Panc1 (cell line): Measurements from ENCODE around the gene PPP3CB. TPM values are rescaled to one million over a fixed set of nuclear protein-coding genes. Genes with fewer than 3 reads are reported as not detected.

Source experiments
- ATAC-seq: fragments of 200-7000 bp; cut with Tn5 transposase; 2 replicates; pipeline ENCODE4 v1.9.1; 2020; ENCODE audit warnings: mild to moderate bottlenecking, moderate library complexity
- BruUV-seq: library from RNA; stranded (reverse); fragments of 400-500 nt; replicated peaks from 2 replicates; lab custom pipeline; 2021; lab: Mats Ljungman, UMichigan
- CTCF ChIA-PET: fragments of 300-600 bp; sonication (Branson Sonifier 250); formaldehyde crosslinking; loops from one replicate; lab custom pipeline; 2022; ENCODE audit warnings: antibody characterized with exemption; lab: Charles Lee
- POLR2A ChIA-PET: fragments of 300-600 bp; sonication (Branson Sonifier 250); formaldehyde crosslinking; loops from one replicate; lab custom pipeline; 2022; ENCODE audit warnings: antibody characterized with exemption; lab: Charles Lee
- DNase-seq: peaks from one replicate; pipeline ENCODE4 v3.0.0-alpha.2; 2010; ENCODE audit warnings: low read depth, low spot score
- H3K27ac ChIP-seq: 2 replicates; pipeline ENCODE4 v1.5.1; 2011; ENCODE audit warnings: mild to moderate bottlenecking, low read length, inconsistent platforms
- H3K27me3 ChIP-seq: fragments of 200-500 bp; sonication (Bioruptor generic); 2 replicates; pipeline ENCODE4 v1.6.0; 2014; ENCODE audit warnings: low read length, inconsistent platforms; ENCODE audit not compliant: control insufficient read depth, insufficient read depth
- H3K36me3 ChIP-seq: fragments of 200-500 bp; sonication (Bioruptor generic); 2 replicates; pipeline ENCODE4 v1.5.1; 2014; ENCODE audit warnings: inconsistent platforms, mild to moderate bottlenecking, low read length, moderate library complexity; ENCODE audit not compliant: control insufficient read depth, insufficient read depth
- H3K4me1 ChIP-seq: 2 replicates; pipeline ENCODE4 v1.5.1; 2011; ENCODE audit warnings: inconsistent platforms, mild to moderate bottlenecking, low read length, moderate library complexity; ENCODE audit not compliant: control insufficient read depth, insufficient read depth
- H3K4me3 ChIP-seq, 2 experiments: 2 replicates each; pipeline ENCODE4 v1.5.1; 2011 to 2012; ENCODE audit warnings: low read depth in 2 of 2, low read length in 2 of 2, mild to moderate bottlenecking in 2 of 2, inconsistent platforms in 1 of 2, moderate library complexity in 1 of 2
- H3K9me3 ChIP-seq: fragments of 200-500 bp; sonication (Bioruptor generic); 2 replicates; pipeline ENCODE4 v1.5.1; 2014; ENCODE audit warnings: low read depth, mild to moderate bottlenecking, inconsistent platforms, low read length, moderate library complexity; ENCODE audit not compliant: control insufficient read depth, insufficient read depth
- CTCF ChIP-seq: fragments of 450-650 bp; IDR thresholded peaks from 2 replicates; pipeline ENCODE4 v1.5.1; 2017; ENCODE audit warnings: mild to moderate bottlenecking
- POLR2AphosphoS5 ChIP-seq: IDR thresholded peaks from 2 replicates; pipeline ENCODE4 v1.6.1; 2012; ENCODE audit warnings: mild to moderate bottlenecking, low read depth, low read length, moderate library complexity
- REST ChIP-seq, 2 experiments: IDR thresholded peaks; 2 replicates each; pipeline ENCODE4 v1.6.1; 2011 to 2012; ENCODE audit warnings: low read depth in 2 of 2, control low read depth in 1 of 2, low read length in 1 of 2, mild to moderate bottlenecking in 1 of 2, moderate library complexity in 1 of 2; ENCODE audit not compliant: insufficient read depth in 1 of 2
- SIN3A ChIP-seq: IDR thresholded peaks from 2 replicates; pipeline ENCODE4 v1.6.1; 2012; ENCODE audit warnings: low read depth, mild to moderate bottlenecking, low read length, moderate library complexity, borderline replicate concordance; ENCODE audit not compliant: insufficient read depth
- TCF7L2 ChIP-seq: IDR thresholded peaks from 2 replicates; pipeline ENCODE4 v1.6.1; 2011; ENCODE audit warnings: mild to moderate bottlenecking, low read depth, low read length, inconsistent platforms
- in situ Hi-C: cut with HindIII; loops from 2 replicates; pipeline ENCODE4 v1.10.0; 2016; ENCODE audit warnings: low sequenced_read_pairs, low pct_unique_long_range_greater_than_20kb
- intact Hi-C: fragments of 100-400 bp; cut with micrococcal nuclease; formaldehyde crosslinking; loops from one replicate; pipeline ENCODE4 v1.10.0; 2022; ENCODE audit not compliant: unreplicated experiment
- total RNA-seq: library from RNA; stranded (reverse); gene quantifications from one replicate; pipeline ENCODE4 v1.2.1, GENCODE V29; 2021; ENCODE audit not compliant: unreplicated experiment

The PPP3CB gene
- total RNA-seq, 1 experiment from 2014 or later = 34.8 TPM

- DNase-seq = no peak
- TF ChIP-seq CTCF = no peak
- no peak for TF ChIP-seq REST (IDR thresholded peaks at IDR 0.05; ENCODE audit: insufficient read depth in 1 of 2, low read depth in 2 of 2, low read length in 1 of 2)
- TF ChIP-seq TCF7L2 = no peak
- TF ChIP-seq SIN3A = no peak
- no peak for TF ChIP-seq POLR2AphosphoS5
- Histone ChIP-seq H3K4me3 (no peak overlapping the region), H3K27ac (no peak overlapping the region), H3K4me1 (no peaks in the 10 kb centered on the region), H3K27me3 (no peaks in the 10 kb centered on the region), H3K9me3 (no peaks in the 10 kb centered on the region), H3K36me3 (no peaks in the 10 kb centered on the region)
- ATAC-seq = no peak
- POLR2A ChIA-PET = interaction anchor here (0.6 kb wide), 1 partner anchor 14 kb away, joined by 7 read pairs; no protein-coding TSS in a partner anchor
- intact Hi-C loops = no loop called here
- in situ Hi-C loops = no loop called here
- CTCF ChIA-PET = no interaction called here
- BruUV-seq = no TSS peak
These were observed 69.5 kb downstream of the PPP3CB start for GRCh38 chr10:73426318-73426717.

- Histone ChIP-seq H3K27ac (no peak overlapping the region), H3K9me3 (no peaks in the 10 kb centered on the region), H3K27me3 (no peaks in the 10 kb centered on the region), H3K4me1 (no peaks in the 10 kb centered on the region), H3K4me3 (no peak overlapping the region), H3K36me3 (no peaks in the 10 kb centered on the region)
- DNase-seq (no peak), ATAC-seq (no peak)
- TF ChIP-seq TCF7L2 (no peak), REST (IDR thresholded peaks at IDR 0.05; ENCODE audit: insufficient read depth in 1 of 2, low read depth in 2 of 2, low read length in 1 of 2) (no peak), POLR2AphosphoS5 (no peak), CTCF (no peak), SIN3A (no peak)
- POLR2A ChIA-PET = interaction anchor here (0.6 kb wide), 1 partner anchor 44 kb away, joined by 3 read pairs; no protein-coding TSS in a partner anchor
- BruUV-seq = no TSS peak
- in situ Hi-C loops = no loop called here
- intact Hi-C loops = no loop called here
- CTCF ChIA-PET = no interaction called here
These were observed 71.3 kb downstream of the PPP3CB start for GRCh38 chr10:73424478-73424877.
